ENCODE data around the gene DGKH.
"Not testable (repeated sequence)": the region's sequence is repeated elsewhere in the genome, so short reads cannot be mapped to it uniquely, and the experiment has no call there.

The DGKH gene

DNA sequence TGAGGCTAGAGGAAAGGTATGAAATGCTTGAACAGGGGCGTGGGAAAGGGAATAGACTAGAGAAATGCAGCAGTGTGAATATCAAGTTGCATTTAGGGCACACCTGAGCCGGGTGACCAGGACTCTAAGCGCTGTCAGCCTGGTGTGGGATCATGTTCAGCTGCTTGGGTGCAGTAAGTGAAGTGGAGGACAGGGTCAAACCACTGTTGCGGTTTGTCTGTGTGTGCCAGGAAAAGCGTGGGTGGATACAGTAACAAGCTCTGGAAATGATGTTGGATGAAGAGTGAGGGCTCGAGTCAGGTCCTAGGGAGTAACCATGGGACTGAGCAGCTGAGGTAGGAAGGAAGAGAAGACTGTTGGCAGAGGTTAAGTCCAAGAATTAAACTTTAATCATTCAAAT, 15.8 kb downstream of the DGKH start:
- H3K36me3 ChIP-seq (ENCODE audit: control insufficient read depth, insufficient read depth, low read length), result no peaks in the 10 kb centered on the region
- no peak overlapping the region for H3K4me3 ChIP-seq (ENCODE audit: low read length)

DNA sequence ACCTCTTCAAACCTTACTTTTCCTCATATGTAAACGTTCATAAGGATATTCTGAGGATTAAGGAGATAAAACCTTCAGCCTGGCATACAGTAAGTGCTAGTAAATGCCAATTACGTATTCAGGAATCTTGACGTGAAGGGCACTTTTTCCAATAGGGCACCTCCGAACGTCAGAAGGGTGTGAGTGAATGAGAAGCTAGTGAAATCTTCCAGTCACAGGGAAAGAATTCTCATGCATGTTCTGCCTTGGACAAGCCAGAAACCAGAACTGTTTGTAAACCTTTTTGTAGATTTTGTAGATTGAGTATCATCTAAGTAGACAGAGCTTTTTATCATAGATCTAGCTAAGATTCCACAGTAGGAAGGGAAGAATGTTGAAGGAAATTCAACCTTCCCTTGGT, 16.5 kb downstream of the DGKH start:
- Histone ChIP-seq H3K27me3 (ENCODE audit: control insufficient read depth, insufficient read depth, low read length) (no peaks in the 10 kb centered on the region), H3K36me3 (ENCODE audit: control insufficient read depth, insufficient read depth, low read length) (no peaks in the 10 kb centered on the region), H3K4me1 (ENCODE audit: control insufficient read depth, insufficient read depth, low read length) (no peaks in the 10 kb centered on the region), H3K9ac (ENCODE audit: low read length) (no peak overlapping the region), H3K4me3 (ENCODE audit: low read length) (no peak overlapping the region), H3K9me3 (ENCODE audit: control insufficient read depth, low read length) (no peaks in the 10 kb centered on the region)

More for the DNA sequence above, 15.8 kb downstream of the DGKH start:
- Histone ChIP-seq H3K9ac (ENCODE audit: low read length) (no peak overlapping the region), H3K27me3 (ENCODE audit: control insufficient read depth, insufficient read depth, low read length) (no peaks in the 10 kb centered on the region), H3K4me1 (ENCODE audit: control insufficient read depth, insufficient read depth, low read length) (no peaks in the 10 kb centered on the region), H3K9me3 (ENCODE audit: control insufficient read depth, low read length) (no peaks in the 10 kb centered on the region)

DNA sequence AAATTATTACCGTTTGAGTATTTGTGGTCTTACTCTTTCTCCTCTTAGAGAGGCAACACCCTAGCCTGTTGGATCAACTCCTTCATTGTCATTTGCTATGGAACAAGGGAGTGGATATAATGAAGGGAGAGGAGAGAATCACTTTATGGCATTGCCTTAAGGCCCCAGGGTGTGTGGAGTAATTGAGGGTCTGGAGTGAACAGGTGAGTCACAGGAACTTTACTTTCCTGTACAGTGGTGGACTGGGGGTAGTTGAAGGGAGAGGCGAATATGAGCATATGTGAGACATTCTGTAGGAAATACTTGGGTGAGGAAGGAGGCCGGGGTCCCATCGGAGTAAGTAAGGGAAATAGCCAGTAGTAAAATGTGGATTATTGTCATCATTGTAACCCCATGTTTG, 17.0 kb downstream of the DGKH start:
- no peaks in the 10 kb centered on the region for H3K4me1 ChIP-seq (ENCODE audit: control insufficient read depth, insufficient read depth, low read length)
- H3K36me3 ChIP-seq (ENCODE audit: control insufficient read depth, insufficient read depth, low read length), result no peaks in the 10 kb centered on the region
- no peaks in the 10 kb centered on the region for H3K27me3 ChIP-seq (ENCODE audit: control insufficient read depth, insufficient read depth, low read length)
- H3K9ac ChIP-seq (ENCODE audit: low read length), result no peak overlapping the region
- H3K4me3 ChIP-seq (ENCODE audit: low read length), result no peak overlapping the region
- H3K9me3 ChIP-seq (ENCODE audit: control insufficient read depth, low read length), result no peaks in the 10 kb centered on the region

DNA sequence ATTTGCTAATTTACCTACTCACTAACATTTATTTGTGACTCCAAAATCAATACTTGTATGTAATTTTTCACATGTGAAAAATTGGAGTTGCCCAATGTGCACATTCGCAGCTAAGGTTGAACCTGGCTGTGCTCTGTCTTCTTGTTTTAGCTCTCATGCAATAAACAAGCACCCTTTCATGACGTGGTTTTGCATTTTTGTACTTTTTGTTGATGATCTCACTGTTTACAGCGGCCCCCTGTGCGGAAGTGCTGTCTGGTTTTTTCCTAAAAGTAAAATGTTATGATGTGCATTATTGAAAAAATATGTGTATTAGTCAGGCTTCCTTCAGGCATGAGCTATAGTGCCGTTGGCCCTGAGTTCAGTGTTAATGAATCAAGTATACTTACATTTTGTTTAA, 18.1 kb downstream of the DGKH start:
- Histone ChIP-seq H3K36me3 (ENCODE audit: control insufficient read depth, insufficient read depth, low read length) (no peaks in the 10 kb centered on the region), H3K4me1 (ENCODE audit: control insufficient read depth, insufficient read depth, low read length) (no peaks in the 10 kb centered on the region), H3K9me3 (ENCODE audit: control insufficient read depth, low read length) (no peaks in the 10 kb centered on the region), H3K27me3 (ENCODE audit: control insufficient read depth, insufficient read depth, low read length) (no peaks in the 10 kb centered on the region), H3K4me3 (ENCODE audit: low read length) (no peak overlapping the region), H3K9ac (ENCODE audit: low read length) (no peak overlapping the region)

DNA sequence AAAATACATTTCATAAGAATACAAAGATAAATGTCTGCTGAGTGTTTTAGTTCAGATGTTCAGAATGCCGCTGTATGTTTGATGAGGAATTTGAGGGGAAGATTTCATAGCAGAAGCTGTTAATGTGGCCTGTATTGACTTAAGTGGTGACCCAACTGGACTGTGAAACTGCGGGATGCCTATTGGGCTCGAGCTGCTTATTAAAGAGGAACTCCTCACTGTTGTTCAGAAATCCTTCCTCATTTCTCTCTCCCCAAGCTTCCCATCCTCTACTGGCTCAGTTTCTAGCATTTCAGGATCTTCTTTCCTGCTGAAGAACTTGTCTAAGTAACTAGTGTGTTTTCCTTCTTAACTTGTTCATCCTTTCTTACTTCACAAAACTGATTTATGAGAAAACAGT, 20.4 kb downstream of the DGKH start:
- no peak overlapping the region for H3K9ac ChIP-seq (ENCODE audit: low read length)
- no peaks in the 10 kb centered on the region for H3K27me3 ChIP-seq (ENCODE audit: control insufficient read depth, insufficient read depth, low read length)
- no peaks in the 10 kb centered on the region for H3K36me3 ChIP-seq (ENCODE audit: control insufficient read depth, insufficient read depth, low read length)
- H3K4me3 ChIP-seq (ENCODE audit: low read length), result no peak overlapping the region
- no peaks in the 10 kb centered on the region for H3K4me1 ChIP-seq (ENCODE audit: control insufficient read depth, insufficient read depth, low read length)
- H3K9me3 ChIP-seq (ENCODE audit: control insufficient read depth, low read length), result no peaks in the 10 kb centered on the region

DNA sequence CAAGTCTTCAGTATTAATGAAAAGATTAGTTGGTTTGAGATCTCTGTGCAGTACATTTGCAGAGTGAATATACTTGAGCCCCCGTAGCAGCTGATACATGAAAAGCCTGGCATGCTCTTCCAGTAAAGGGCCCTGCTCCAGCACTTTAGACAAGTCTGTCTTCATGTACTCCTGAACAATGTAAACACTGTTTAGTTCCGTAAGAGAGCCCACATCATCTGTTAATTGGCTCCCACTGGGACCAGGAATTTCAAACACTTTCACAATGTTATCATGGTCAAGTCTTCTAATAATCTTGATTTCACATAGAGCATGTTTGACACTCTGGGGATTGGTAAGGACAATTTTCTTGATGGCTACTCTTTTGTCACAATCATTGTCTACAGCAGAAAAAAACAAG, 22.2 kb downstream of the DGKH start:
- H3K9ac ChIP-seq (ENCODE audit: low read length); H3K4me3 ChIP-seq (ENCODE audit: low read length); H3K27me3 ChIP-seq (ENCODE audit: control insufficient read depth, insufficient read depth, low read length); H3K4me1 ChIP-seq (ENCODE audit: control insufficient read depth, insufficient read depth, low read length); H3K9me3 ChIP-seq (ENCODE audit: control insufficient read depth, low read length); H3K36me3 ChIP-seq (ENCODE audit: control insufficient read depth, insufficient read depth, low read length): not testable (repeated sequence)

DNA sequence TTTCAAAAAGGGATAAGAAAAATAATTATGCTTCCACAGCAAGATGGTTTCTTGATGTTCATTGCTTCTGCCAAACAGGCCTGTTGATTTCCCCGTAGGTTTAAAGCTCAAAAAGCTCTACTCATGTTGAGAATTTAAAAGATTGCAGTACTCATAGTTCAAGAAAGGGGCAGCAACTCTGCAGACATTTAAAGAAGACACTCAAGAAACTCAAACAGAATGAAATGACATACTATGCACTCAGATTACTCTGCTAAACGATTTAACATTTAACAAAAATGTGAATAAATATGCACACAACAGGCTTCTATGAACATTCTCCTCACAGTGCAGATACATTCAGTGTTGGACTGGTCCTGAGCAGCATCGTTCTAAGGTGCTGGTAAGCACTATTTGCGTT, 22.7 kb downstream of the DGKH start:
- not testable (repeated sequence) for H3K4me1 ChIP-seq (ENCODE audit: control insufficient read depth, insufficient read depth, low read length); H3K27me3 ChIP-seq (ENCODE audit: control insufficient read depth, insufficient read depth, low read length); H3K36me3 ChIP-seq (ENCODE audit: control insufficient read depth, insufficient read depth, low read length); H3K4me3 ChIP-seq (ENCODE audit: low read length); H3K9me3 ChIP-seq (ENCODE audit: control insufficient read depth, low read length); H3K9ac ChIP-seq (ENCODE audit: low read length)

DNA sequence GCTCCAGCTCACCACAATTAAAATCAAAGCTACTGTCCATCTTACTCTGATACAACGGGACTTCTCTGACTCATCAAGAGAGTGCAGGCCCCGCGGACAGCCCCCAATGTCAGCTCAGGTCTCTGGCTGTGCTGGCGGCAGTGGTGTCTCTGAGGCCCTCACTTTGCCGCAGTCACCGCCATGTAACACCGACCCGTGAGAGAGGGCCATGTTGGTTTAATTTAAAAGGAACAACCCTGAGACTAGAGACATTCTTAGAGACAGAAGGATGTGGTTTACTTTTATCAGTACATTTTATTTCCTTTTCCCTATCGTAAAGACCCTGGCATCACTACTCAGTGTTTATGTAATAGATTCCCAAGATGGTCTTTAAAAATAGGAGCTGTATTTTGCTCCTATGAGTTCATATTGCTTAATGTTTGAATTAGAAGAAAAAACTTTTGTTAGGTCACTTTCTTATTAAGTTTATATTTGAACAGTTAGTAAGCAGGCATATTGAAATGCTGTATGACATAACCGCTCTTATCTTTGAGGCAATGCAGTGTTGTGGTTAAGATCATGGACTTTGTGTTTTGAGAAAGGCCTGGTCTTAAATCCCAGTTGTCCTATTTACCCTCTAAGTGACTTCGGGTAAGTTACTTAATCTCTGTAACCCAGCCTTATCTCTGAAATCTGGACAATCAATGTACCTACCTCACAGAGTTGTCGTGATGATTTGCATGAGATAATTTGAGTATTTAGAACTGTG, 23.4 kb downstream of the DGKH start:
- Histone ChIP-seq H3K4me3 (ENCODE audit: low read length) (no peak overlapping the region), H3K27me3 (ENCODE audit: control insufficient read depth, insufficient read depth, low read length) (no peaks in the 10 kb centered on the region), H3K9ac (ENCODE audit: low read length) (no peak overlapping the region)

DNA sequence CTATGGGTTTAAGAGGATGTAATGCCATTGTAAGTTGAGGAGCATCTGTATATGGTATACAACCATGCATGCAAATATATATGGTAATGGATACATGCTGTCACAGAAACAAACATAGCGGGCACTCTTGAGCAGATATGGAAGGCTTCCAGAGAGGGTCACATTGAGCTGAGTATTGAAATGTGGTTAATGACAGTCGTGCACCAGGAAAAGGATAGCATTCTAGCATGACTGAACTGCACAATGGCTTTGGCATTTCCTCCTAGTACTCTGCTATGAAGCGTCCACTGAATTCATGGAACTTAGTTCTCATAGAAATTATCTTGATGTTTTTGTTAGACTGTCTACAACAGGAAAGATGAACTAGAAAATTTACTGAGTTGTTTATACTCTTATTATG, 25.2 kb downstream of the DGKH start:
- Histone ChIP-seq H3K4me3 (ENCODE audit: low read length) (no peak overlapping the region), H3K9ac (ENCODE audit: low read length) (no peak overlapping the region), H3K9me3 (ENCODE audit: control insufficient read depth, low read length) (no peaks in the 10 kb centered on the region), H3K4me1 (ENCODE audit: control insufficient read depth, insufficient read depth, low read length) (no peaks in the 10 kb centered on the region), H3K27me3 (ENCODE audit: control insufficient read depth, insufficient read depth, low read length) (no peaks in the 10 kb centered on the region), H3K36me3 (ENCODE audit: control insufficient read depth, insufficient read depth, low read length) (no peaks in the 10 kb centered on the region)

More for the DNA sequence above, 23.4 kb downstream of the DGKH start:
- Histone ChIP-seq H3K36me3 (ENCODE audit: control insufficient read depth, insufficient read depth, low read length) (no peaks in the 10 kb centered on the region), H3K4me1 (ENCODE audit: control insufficient read depth, insufficient read depth, low read length) (no peaks in the 10 kb centered on the region), H3K9me3 (ENCODE audit: control insufficient read depth, low read length) (no peaks in the 10 kb centered on the region)

DNA sequence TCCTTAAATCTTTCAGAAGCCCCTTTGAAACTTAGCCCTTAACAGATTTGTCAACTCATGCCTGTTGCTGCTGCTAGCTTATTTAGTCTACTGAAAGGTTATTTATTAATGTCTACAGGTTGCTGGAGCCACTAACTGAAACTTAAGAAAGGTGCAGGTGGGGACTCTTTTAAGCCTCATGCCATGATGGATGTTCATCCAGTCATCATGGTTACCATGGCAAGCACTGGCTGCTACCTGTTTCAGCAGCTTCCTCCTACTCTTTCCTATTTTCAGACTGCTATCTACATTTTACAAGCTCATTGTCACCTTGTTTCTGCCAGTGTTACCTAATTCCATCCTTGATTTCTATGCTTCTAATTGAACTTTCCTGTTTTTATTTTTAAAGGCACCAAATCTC, 27.1 kb downstream of the DGKH start:
- Histone ChIP-seq H3K36me3 (ENCODE audit: control insufficient read depth, insufficient read depth, low read length) (no peaks in the 10 kb centered on the region), H3K9ac (ENCODE audit: low read length) (no peak overlapping the region), H3K9me3 (ENCODE audit: control insufficient read depth, low read length) (no peaks in the 10 kb centered on the region), H3K4me1 (ENCODE audit: control insufficient read depth, insufficient read depth, low read length) (no peaks in the 10 kb centered on the region), H3K4me3 (ENCODE audit: low read length) (no peak overlapping the region), H3K27me3 (ENCODE audit: control insufficient read depth, insufficient read depth, low read length) (no peaks in the 10 kb centered on the region)

DNA sequence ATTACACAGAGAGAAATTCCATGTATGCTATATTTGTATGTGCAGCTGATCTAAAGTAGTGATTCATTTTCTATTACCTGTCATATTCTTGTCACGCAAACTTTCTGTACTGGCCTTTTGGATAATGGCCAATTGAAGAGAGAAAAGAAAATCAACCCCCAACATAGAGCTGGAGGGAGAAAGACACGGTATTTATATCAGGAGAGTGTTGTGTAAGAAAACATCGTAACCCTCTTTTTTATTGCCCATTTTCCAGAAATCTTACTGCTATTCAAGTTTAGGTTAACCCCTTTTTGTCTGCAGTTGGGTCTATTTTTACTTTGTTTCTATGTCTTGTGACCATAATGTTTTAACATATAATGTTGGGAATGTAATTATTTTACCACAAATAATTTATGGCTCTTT, 27.9 kb downstream of the DGKH start:
- Histone ChIP-seq H3K27me3 (ENCODE audit: control insufficient read depth, insufficient read depth, low read length) (no peaks in the 10 kb centered on the region), H3K4me1 (ENCODE audit: control insufficient read depth, insufficient read depth, low read length) (no peaks in the 10 kb centered on the region), H3K36me3 (ENCODE audit: control insufficient read depth, insufficient read depth, low read length) (no peaks in the 10 kb centered on the region), H3K9ac (ENCODE audit: low read length) (no peak overlapping the region), H3K9me3 (ENCODE audit: control insufficient read depth, low read length) (no peaks in the 10 kb centered on the region), H3K4me3 (ENCODE audit: low read length) (no peak overlapping the region)

DNA sequence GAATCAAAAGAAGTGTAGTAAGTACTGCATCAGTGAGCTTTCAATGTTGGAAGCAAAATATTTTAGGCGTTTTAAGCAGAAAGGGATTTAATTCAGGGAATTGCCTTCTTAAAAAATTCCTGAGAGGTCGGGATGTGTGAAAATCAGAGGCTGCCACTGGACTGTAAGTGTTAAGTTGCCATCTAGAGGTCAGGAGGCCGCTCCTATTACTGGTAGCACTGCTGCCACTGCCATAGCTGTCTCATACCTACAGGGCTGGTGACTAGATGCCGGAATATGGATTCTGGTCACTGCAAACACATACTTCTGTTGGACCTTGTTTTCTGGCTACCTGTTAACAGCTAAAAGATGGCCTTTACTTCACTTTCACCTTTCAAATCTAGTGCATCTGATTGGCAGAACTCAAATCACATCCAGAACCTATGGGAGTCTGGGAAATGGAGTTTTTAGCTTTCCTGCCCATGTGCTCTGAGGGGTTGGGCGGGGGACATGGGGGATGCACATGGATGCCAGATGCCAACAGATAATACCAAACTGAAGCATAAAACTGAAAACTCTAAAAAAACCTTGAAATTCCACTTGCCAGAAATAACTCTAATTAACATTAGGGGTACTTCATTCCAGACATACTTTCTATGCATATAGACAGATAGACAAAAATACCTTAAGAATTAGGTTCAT, 29.8 kb downstream of the DGKH start:
- Histone ChIP-seq H3K4me3 (ENCODE audit: low read length) (no peak overlapping the region), H3K27me3 (ENCODE audit: control insufficient read depth, insufficient read depth, low read length) (no peaks in the 10 kb centered on the region), H3K4me1 (ENCODE audit: control insufficient read depth, insufficient read depth, low read length) (no peaks in the 10 kb centered on the region), H3K36me3 (ENCODE audit: control insufficient read depth, insufficient read depth, low read length) (no peaks in the 10 kb centered on the region), H3K9ac (ENCODE audit: low read length) (no peak overlapping the region), H3K9me3 (ENCODE audit: control insufficient read depth, low read length) (no peaks in the 10 kb centered on the region)
